DMS53 (cell line): ENCODE results near the gene C1orf226.
"Not testable (repeated sequence)": the region's sequence is repeated elsewhere in the genome, so short reads cannot be mapped to it uniquely, and the experiment has no call there.

Experiments used
- DNase-seq: peaks from one replicate; lab custom pipeline; 2025; lab: John Stamatoyannopoulos, UW

Gene C1orf226, protein sequence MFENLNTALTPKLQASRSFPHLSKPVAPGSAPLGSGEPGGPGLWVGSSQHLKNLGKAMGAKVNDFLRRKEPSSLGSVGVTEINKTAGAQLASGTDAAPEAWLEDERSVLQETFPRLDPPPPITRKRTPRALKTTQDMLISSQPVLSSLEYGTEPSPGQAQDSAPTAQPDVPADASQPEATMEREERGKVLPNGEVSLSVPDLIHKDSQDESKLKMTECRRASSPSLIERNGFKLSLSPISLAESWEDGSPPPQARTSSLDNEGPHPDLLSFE

DNA sequence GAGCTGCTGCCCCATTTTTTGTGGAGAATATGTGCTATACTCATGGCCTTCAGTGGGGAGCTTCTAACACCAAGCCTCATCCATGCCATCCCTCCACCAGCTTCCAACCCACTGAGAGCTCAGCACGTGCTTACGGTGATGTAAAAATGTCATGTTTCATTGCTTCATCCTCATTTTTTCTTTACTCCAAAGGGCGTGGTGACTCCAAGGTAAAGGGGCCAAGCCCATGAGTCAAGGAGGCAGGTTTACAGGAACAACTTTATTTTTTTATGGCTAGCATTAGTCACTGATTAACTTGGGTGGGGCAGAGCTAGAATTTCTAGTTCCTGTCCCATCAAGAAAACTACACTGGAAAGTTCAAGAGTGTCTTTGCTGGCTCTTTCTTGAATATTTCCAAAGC lies at the start of gene C1orf226:
TSS of gene C1orf226 (plus strand) at position 346 of the 400 bp plus-strand sequence. CDS start 174 bp downstream, outside the sequence.
- DNase-seq, result peak; percentile 39

- no peak for DNase-seq
These were observed 47.5 kb upstream of the C1orf226 start for GRCh38 chr1:162333991-162334390.

DNA sequence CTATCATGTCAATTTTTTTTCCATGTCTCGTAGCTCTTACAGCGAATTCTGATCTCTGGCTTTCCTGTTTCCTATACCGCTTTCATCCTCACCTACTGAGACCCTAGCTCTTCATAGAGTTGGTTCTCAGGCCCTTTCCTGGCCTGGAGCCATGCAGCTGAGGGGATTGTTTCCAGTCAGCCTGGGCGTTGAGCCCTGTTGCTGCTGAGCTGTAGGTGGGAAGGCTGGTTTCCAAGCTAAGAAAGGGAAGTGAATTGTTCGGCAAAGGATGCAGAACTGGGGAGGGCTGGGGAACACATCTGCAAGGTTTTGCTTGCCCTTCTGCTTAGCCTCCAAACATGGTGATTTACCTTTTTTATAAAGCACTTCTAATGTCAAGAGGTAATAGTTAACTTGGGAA lies 46.4 kb upstream of the C1orf226 start:
- DNase-seq, result no peak

- DNase-seq, result no peak
These were observed 44.8 kb upstream of the C1orf226 start for GRCh38 chr1:162336621-162337285.

DNA sequence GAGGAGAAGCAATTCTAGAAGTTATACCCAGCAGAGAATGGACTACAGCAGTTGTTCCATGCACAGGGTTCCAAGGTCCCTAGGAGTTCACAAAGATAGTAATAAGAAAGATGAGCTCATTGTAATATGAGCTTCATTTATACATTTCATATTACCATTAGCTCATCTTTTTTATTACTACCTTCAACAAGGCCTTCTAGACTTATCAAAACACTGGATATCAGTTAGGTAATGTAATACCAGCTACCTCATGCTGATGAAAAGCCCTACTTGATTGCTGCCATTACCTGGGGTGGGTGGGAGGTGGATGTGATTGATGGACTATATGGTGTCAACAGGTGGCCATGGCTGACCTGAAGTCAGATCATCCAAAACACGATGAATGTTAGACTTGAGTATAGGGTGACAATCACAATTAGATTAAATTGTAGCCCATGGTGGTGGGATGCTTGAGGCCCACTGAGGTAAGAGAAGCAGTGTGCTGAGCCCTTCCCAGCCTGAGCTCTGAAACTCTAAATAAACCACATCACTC lies 39.0 kb upstream of the C1orf226 start:
- no peak for DNase-seq

DNA sequence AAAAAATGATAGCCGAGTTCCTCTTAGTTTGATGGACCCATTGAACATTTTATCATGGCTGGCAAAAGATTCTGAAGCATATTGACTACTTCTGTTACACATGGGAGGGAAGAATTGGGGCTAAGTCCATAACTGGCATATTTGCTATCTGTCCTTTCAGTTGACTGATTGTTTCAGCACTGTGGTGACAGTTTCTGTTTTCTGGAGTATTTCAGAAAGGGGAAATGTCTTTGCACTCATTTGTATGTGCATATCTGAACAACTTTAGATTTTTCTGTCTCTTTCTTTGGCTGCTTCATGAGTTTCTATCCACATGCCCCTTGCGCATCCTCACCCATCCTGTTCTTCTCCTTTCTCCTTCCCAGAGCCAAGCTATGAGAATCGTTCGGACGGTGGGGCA lies 38.1 kb upstream of the C1orf226 start:
- DNase-seq, result no peak

DNA sequence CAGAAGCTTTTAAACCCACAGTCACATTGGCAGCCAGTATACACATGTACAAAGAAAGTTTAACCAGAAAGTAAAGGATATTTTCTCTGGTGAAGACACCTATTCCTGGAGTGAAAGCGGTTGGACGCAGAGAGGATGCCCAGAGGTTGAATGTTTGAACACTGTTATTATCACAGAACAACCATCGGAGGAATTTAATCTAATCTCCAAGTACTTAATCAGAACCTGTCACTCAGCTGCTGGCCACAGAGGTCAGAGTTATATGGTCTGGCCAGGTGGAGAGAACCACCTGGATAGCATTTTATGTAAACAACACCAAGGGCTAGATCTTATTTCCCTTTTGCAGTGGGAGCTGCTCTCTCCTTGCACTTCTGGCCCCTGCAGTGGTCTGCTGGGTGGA lies 34.2 kb upstream of the C1orf226 start:
- peak; percentile 28 for DNase-seq

- peak; percentile 81 for DNase-seq
These were observed 31.7 kb upstream of the C1orf226 start for GRCh38 chr1:162349635-162350330.

DNA sequence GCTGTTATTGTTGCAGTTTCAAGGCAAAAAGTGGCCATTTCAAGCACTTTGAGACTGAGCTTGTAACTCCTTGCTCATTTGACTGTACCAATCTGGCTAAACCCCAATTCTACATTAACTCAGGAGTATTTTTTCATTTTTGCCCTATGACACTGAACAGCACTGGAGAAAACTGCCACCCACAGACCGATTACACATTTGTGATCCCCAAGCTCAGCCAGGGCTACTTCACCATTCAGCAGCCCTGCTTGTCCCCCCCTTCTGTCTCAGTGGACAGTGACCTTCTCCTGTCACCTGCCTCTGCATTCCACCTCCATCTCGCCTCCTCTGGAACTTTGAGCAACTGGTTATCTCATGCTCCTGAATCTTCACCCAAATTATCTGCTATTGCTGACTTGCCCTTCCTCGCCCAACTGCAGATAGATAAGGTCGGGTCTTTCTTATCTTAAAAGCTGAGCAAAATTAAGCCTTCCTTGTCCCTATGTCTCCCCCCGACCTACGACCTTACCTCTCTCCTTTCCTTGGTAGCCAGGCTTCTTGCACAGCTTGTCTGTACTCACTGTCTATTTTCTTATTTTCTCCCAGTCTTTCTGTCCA lies 30.2 kb upstream of the C1orf226 start:
- DNase-seq, result no peak

GRCh38 chr1:162351874-162352273 lies 29.7 kb upstream of the C1orf226 start:
- DNase-seq, result not testable (repeated sequence)

- no peak for DNase-seq
These were observed 28.4 kb upstream of the C1orf226 start for GRCh38 chr1:162353078-162353477.

DNA sequence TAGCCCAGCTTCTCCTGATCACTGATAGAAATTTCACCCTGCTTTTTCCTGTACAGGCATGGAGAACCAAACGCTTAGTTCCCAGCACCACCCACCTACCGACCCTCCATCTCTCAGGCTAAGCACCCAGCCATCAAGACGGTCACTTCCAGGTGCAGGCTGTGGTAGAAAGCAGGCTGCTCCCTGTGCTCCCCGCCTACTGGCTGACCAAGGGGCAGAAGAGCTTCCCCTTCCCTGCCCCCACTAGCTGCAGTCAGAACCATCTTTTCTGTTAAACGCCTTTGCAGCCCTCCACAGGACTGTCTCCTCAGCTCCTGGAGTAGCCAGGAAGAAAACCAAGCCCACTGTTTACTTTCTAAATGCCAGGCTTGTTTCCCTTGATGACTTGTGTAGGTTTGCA lies 27.8 kb upstream of the C1orf226 start:
- DNase-seq, result no peak

GRCh38 chr1:162357681-162358266 lies 23.8 kb upstream of the C1orf226 start:
- DNase-seq, result peak; percentile 77

- no peak for DNase-seq
These were observed 22.6 kb upstream of the C1orf226 start for GRCh38 chr1:162358928-162359327.

DNA sequence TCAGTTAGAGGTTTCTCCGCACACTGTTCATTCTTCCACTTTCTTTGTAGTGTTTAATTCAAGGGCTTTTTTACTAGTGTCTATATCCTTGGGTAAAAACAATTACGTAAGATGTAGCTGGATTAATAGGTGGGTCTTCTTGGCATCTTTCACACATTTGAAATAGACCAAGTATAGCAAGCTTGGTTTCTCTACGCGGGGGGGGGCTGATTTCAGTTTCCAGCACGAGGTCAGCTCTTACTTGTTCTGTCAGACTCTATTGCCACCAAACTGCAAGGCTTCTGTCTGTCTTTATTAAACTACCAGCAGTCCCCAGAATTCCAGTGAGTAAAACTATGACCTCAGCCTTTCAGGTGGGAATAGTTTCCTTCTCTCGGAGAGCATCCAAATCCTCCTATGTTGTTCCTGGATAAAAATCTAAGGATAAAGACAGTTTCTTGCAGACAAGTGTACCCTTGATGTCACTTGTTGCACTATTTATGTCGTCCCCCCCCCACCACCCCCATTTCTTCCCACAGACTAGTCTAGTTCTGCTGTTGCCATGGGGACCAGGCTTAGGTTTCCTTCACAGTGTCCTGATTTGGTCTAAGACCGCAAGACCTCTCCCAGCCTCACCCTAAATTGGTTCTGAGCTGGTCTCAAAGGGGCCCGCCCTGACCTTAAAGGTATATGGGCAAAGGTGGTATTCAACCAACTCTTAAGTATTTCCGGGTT lies 21.8 kb upstream of the C1orf226 start:
- DNase-seq, result no peak

GRCh38 chr1:162360237-162360873 lies 21.2 kb upstream of the C1orf226 start:
- DNase-seq, result no peak

DNA sequence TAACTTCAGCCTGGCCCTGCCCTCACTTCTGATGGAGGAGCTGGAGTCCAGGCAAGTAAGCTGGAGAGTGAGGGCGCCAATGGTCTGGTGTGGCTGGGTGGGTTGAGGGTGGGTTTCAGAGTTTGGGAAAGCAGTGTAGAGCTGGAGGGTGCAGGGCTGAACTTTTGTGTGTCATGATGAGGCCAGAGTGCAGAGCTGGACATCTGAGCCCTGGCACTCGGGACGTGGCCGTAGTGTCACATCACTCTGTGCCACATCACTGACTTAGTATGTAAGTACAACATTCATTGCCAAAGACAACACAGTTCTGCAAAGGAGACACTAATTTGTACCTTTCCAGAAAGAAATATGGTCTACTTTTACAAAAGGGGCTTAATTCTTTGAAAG lies 20.7 kb upstream of the C1orf226 start:
- no peak for DNase-seq

DNA sequence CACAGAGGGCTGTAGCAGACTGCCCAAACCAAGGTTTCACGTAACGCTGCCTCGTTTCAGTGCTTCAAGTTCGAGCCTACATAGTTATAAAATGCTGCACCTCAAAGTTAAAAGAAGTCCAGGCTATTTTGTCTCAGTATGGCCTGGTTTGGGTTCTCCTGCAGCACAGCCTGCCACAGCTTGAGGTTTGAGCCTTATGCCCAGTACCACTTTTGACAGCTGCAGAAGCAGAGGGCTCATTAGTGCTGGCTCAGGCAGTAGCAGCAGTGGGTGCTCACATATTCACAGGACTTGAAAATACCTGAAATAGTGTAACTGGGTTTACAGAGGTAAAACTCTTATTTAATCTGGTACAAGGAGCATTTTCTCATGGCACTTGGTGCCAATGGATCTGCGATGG lies 20.2 kb upstream of the C1orf226 start:
- DNase-seq, result no peak

DNA sequence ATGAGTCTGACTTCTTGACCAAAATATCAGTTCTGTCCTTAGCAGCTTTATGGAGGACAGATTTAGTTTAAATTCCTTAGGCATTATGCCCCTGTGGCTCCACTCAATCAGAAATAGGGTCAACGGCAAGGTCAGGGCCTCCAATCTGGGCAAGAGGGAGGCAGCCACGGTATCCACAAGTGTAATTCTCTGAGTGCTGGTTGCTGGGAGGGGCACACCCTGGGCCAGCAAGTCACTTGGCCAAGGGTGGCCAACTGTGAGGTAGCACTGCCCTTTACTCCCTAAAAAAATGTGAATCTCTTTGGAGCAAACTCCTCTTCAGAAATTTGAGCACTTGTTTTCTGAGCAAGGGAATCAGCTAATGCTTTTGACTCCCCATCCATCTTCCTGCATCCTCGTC lies 17.7 kb upstream of the C1orf226 start:
- DNase-seq, result no peak

GRCh38 chr1:162364498-162364897 lies 17.0 kb upstream of the C1orf226 start:
- no peak for DNase-seq
